GM12892 (cell line): ENCODE results near the gene FOXL3.

Experiments used
- POLR2A ChIP-seq: IDR thresholded peaks from 2 replicates; pipeline ENCODE4 v1.6.1; 2011; ENCODE audit warnings: low read depth, low read length, control low read depth
- POLR2AphosphoS5 ChIP-seq: IDR thresholded peaks from 2 replicates; pipeline ENCODE4 v1.6.1; 2011; ENCODE audit warnings: low read depth, low read length, control low read depth
- TAF1 ChIP-seq: IDR thresholded peaks from 2 replicates; pipeline ENCODE4 v1.6.1; 2011; ENCODE audit warnings: low read depth, mild to moderate bottlenecking, control low read depth, low read length, borderline replicate concordance

GRCh38 chr7:320297-320696, 30.3 kb downstream of the FOXL3 start:
- no peak for TF ChIP-seq POLR2AphosphoS5
- no peak for TF ChIP-seq POLR2A
- TF ChIP-seq TAF1 = no peak
